Measurements from ENCODE around the gene ARL8B.

DNA sequence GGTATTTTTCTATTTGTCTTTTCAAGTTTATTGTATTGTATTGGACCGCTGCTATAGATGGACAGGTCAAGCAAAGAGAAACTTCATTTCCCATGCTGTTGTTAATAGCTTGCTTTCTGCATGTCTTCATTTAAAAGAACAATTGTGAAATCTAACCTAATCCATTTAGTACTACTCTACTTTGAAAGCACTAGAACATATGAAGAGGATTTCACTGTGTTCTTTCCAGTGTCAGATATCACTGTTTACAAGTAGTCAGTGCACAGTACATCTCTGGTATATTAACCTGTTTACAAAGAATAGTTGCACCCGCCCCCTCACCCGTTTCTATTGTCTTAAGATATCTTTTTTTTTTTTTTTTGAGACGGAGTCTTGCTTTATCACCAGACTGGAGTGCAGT, 43.6 kb downstream of the ARL8B start:
- TF ChIP-seq, protein P1, sequence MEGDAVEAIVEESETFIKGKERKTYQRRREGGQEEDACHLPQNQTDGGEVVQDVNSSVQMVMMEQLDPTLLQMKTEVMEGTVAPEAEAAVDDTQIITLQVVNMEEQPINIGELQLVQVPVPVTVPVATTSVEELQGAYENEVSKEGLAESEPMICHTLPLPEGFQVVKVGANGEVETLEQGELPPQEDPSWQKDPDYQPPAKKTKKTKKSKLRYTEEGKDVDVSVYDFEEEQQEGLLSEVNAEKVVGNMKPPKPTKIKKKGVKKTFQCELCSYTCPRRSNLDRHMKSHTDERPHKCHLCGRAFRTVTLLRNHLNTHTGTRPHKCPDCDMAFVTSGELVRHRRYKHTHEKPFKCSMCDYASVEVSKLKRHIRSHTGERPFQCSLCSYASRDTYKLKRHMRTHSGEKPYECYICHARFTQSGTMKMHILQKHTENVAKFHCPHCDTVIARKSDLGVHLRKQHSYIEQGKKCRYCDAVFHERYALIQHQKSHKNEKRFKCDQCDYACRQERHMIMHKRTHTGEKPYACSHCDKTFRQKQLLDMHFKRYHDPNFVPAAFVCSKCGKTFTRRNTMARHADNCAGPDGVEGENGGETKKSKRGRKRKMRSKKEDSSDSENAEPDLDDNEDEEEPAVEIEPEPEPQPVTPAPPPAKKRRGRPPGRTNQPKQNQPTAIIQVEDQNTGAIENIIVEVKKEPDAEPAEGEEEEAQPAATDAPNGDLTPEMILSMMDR (IDR thresholded peaks at IDR 0.05; ENCODE audit: control extremely low read depth in 1 of 3, insufficient read depth in 1 of 3, low read depth in 1 of 3, low read length in 3 of 3) = no peak
- TF ChIP-seq POLR2A (IDR thresholded peaks at IDR 0.05; ENCODE audit: control extremely low read depth in 1 of 2, low read depth in 2 of 2, low read length in 2 of 2) = no peak
- no peak for TF ChIP-seq KDM5A (IDR thresholded peaks at IDR 0.05; ENCODE audit: low read length)
- no peak for TF ChIP-seq E2F6 (IDR thresholded peaks at IDR 0.05)

All from H1 (cell line).